A204.1 (cell line): Measurements from ENCODE around the gene PTPN2.

Source experiments
- FAIRE-seq: peaks from 2 replicates; lab custom pipeline; 2012; peaks lifted over from hg19 to GRCh38; lab: Jason Lieb, UNC

PTPN2 gene

GRCh38 chr18:12857991-12858544 is 26.0 kb downstream of the PTPN2 start:
- no peak for FAIRE-seq

DNA sequence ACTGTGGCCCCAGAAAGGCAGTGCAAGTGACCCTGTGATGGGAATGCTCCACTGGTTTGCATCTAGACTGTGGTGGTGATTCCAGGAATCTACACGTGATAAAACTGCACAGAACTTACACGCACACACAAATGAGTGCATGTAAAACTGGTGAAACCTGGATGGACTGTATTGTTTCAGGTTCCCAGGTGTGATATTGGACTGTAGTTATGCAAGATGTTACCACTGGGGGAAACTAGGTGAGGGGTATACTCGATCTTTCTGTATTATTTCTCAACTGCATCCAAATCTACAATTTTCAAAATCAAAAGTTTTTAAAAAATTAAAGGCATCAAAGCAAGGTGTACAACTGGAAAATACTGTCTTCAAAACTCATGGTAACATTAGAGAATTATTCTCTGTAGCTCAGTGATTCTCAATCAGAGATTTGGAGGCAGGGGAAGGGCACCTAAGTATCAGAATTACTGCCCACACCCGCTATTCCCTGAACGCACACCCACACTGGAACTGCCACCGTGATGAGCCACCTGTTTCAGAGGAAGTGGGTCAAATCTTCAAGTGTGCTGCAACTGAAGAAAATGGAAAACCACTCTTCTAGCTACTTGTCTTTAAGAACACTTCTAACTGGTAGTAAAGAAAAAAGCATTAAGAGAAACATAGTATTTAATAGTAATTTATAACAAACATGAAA is 26.7 kb downstream of the PTPN2 start:
- no peak for FAIRE-seq

GRCh38 chr18:12855916-12856315 is 28.1 kb downstream of the PTPN2 start:
- no peak for FAIRE-seq

- FAIRE-seq: no peak
These were observed 31.3 kb downstream of the PTPN2 start for GRCh38 chr18:12852566-12853315.

DNA sequence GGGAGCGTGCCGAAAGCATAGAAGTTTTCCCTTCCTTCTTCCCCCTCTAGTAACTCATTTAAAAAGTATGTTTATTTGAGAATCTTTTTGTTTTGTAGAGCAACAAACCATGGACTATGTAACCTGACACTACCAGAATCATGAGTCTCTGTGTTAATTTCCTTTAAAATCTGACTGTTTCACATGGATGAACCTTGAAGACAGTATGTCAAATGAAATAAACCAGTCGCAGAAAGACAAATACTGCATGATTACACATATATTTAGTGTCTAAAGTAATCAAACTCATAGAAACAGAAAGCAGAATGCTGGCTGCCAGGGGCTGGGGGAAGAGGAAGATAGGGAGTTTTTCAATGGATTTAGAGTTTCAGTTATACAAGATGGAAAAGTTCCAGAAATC is 32.3 kb downstream of the PTPN2 start:
- FAIRE-seq: no peak

DNA sequence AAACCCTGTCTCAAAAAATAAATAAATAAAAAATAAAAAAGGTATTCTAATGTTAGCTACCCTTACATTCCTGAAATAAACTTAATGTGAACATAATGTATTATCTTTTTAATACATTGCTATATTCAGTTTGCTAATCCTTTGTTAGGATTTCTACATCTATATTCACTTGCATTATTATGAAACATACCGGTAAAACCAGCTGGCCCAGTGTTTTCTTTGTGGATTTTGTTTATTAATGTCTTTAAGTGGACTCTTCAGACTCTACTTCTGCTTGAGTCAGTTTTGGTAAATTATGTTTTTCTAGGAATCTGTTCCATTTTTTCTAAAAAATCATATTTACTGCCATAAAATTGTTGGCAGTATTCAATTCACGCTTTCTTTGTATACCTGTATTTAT is 34.5 kb downstream of the PTPN2 start:
- no peak for FAIRE-seq

- no peak for FAIRE-seq
These were observed 35.6 kb downstream of the PTPN2 start for GRCh38 chr18:12848405-12848804.

DNA sequence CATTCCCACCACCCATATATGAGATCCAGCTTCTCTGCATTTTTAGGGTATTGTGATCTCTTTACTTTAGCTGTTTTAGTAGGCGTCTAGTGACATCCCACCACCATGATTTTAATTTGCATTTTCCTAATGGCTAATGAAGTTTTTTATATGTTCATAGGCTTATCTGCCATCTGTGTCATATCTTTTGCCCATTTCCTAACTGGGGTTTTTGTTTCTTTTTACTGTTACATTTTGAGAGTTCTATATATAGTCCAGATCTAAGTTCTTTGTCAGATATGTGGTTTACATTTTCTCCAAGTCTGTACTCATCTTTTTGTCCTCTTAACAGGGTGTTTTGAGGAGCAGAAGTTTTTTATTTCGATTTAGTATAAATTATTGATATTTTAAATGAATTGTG is 39.6 kb downstream of the PTPN2 start:
- no peak for FAIRE-seq

DNA sequence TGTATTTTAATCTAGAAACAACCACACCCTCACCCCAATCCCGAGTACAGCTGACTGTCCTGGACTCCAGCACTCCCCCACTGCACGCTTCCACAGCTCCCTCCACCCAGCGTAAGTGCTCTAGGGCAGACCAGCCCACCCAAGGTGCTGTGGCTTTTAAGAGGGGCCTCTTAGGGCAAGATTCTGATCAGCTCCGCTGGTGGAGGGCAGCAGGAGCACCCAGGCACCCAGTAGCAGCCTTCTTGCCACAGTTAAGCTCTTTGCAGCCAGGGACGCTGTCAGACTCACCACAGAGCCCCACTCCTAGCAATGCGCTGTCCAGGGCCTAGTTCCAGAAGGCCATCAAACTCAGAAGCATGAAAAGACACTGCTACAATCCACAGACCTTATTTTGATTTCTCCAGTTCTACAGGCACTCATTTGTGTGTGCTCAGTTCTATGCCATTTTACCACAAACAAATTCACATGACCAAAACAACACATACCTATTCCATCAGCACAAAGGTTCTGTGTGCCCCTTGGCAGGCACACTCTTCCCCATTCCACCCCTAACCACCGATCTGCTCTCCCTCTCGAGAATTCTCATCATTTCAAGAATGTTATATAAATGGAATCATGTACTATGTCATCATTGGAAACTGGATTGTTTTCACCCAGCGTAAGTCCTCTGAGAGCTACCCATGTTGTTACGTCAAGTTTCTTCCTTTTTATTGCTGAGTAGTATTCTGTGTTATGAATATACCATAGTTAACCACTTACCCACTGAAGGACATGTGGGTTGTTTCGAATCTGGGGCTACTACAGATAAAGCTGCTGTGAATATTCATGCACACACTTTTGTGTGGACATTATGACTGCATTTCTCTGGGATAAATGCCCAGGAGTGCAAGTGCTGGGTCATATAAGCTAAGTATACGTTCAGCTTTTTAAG is 40.4 kb downstream of the PTPN2 start:
- FAIRE-seq: no peak

- FAIRE-seq: no peak
These were observed 41.3 kb downstream of the PTPN2 start for GRCh38 chr18:12842459-12843380.

- FAIRE-seq: no peak
These were observed 43.0 kb downstream of the PTPN2 start for GRCh38 chr18:12841070-12841469.

DNA sequence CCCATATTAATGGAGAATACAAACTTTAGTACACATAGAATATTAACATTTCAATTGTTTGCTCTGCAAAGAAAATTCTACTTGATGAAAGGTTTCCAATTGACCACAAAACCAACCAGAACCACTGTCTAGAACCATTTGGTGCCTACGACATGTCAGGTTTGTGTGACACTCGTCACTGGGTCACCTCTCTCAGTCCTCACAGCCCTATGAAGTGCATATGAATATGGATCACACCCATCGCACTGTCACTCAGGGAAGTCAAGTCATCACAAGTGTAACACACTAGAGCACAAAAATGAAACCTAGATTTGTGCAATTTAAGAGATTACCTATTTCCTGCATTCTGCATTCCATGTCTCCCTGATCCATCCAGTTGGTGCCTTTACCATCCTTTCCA is 43.7 kb downstream of the PTPN2 start:
- FAIRE-seq: no peak

GRCh38 chr18:12839526-12840196 is 44.4 kb downstream of the PTPN2 start:
- FAIRE-seq: no peak

DNA sequence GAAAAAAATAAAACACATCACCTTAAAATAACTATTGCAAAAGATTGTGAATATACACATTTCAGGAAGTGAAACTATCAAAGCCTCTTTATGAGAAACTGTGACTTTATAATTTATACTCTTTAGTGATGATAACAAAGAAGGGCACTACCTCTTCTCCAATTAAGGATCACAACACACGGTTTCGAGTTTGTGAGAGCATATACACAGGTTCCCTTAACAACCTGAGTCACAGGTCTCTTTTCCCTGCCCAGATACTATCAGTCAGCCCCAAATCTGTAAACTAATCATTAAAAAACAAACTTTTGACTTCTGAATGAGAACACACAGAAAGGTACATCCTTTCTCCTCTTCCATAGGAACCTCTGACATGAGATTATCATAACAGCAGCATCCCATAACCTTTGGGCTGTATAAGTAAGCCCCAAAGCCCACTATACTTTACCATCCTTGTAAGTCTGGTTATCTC is 44.9 kb downstream of the PTPN2 start:
- no peak for FAIRE-seq

DNA sequence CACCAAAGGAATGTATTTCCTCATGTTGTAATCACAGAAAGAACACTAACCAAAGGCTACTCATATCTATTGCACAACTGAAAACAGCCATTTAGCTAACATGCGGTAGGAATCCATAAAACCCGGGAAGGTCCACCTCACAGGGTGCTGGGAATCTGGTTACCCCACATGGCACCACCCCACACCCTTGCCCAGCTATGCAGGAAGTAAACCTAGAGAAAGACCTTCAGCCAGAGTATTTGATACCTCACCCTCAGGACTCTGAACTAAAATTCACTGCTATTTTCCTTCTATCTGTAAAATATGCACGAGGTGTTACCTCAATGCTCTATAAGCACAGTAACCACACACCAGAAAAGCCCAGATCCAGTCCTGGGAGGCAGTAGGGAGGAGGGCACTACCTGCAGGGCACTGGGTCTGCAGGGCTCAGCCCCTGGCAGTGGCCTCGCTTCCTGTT is 45.8 kb downstream of the PTPN2 start:
- FAIRE-seq: no peak

GRCh38 chr18:12837747-12838146 is 46.3 kb downstream of the PTPN2 start:
- no peak for FAIRE-seq

- no peak for FAIRE-seq
These were observed 47.5 kb downstream of the PTPN2 start for GRCh38 chr18:12836551-12836950.

DNA sequence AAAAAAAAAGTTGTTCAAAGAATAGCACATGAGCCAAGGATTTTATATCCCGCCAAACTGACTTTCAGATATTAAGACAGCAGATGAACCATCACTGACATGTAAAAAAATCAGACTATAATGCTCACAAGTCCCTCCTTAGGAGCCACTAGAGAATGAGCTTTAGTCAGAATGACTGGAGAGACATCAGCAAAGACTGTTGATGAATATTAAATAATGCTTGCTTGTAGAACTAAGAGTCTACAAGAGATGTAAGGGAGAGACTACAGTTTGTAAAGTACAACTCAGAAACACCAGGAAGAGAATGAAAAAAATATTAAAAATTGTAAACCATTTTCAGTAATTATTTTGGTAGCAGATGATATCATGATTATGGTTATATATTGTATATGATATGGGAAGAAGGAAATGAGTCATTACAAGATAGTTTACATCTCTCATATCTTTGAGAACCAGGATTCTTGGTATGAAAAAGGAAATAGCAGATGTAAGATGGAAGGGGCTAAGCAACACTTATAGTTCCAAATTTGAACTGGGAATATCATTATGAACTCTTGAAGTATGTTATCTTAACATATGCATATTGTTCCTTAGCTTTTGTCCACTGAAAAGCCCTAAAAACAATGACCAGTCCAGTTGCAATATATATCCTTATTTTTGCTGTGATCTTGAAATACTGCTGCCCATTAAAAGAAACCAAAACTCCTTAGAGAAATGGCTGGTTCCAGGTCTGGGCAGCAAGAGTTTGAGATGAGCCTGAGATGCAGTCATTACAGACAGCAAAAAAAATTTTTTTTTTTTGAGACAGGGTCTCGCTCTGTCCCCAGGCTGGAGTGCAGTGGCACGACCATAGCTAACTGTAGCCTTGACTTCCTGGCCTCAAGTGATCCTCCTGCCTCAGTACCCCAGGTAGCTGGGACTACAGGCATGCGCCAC is 55.7 kb downstream of the PTPN2 start:
- no peak for FAIRE-seq

- no peak for FAIRE-seq
These were observed 56.4 kb downstream of the PTPN2 start for GRCh38 chr18:12827588-12827987.

- no peak for FAIRE-seq
These were observed 58.8 kb downstream of the PTPN2 start for GRCh38 chr18:12825230-12825629.
